ENCODE results near the gene POPDC2. TPM values are rescaled to one million over a fixed set of nuclear protein-coding genes. Genes with fewer than 3 reads are reported as not detected.

The POPDC2 gene
- total RNA-seq, 2 experiments from 2014 or later, result 3.4 to 4.5 TPM

GRCh38 chr3:119628816-119629445, 31.5 kb downstream of the POPDC2 start:
- H3K9me3 Mint-ChIP-seq, result no peaks in the 10 kb centered on the region
- peak overlapping the region; percentile 11 for H3K27ac Mint-ChIP-seq
- POLR2A ChIA-PET, result no interaction called here

GRCh38 chr3:119628390-119628789, 32.0 kb downstream of the POPDC2 start:
- H3K4me3 Mint-ChIP-seq, result no peak overlapping the region

More at GRCh38 chr3:119628816-119629445, 31.5 kb downstream of the POPDC2 start:
- H3K27me3 Mint-ChIP-seq, result peaks cover 8% of the 10 kb centered on the region
- no peak for DNase-seq
- peaks cover 22% of the 10 kb centered on the region for H3K4me1 Mint-ChIP-seq
- no peak overlapping the region for H3K4me3 Mint-ChIP-seq
- no peak for ATAC-seq (ENCODE audit: low read depth)
- H3K36me3 Mint-ChIP-seq, result peaks cover 1% of the 10 kb centered on the region

GRCh38 chr3:119627461-119627860, 32.9 kb downstream of the POPDC2 start:
- no peaks in the 10 kb centered on the region for H3K9me3 Mint-ChIP-seq
- POLR2A ChIA-PET, result interaction anchor here (0.9 kb wide), 2 partner anchors 47 kb away, joined by 3 to 4 read pairs; no protein-coding TSS in a partner anchor
- H3K27me3 Mint-ChIP-seq, result peaks cover 6% of the 10 kb centered on the region
- H3K27ac Mint-ChIP-seq, result no peak overlapping the region
- peaks cover 22% of the 10 kb centered on the region for H3K4me1 Mint-ChIP-seq
- H3K36me3 Mint-ChIP-seq, result peaks cover 1% of the 10 kb centered on the region
- H3K4me3 Mint-ChIP-seq, result peak overlapping the region; percentile 26
- ATAC-seq (ENCODE audit: low read depth) (peak; percentile 61), DNase-seq (peak; percentile 34)

More at GRCh38 chr3:119628390-119628789, 32.0 kb downstream of the POPDC2 start:
- peaks cover 1% of the 10 kb centered on the region for H3K36me3 Mint-ChIP-seq
- H3K27ac Mint-ChIP-seq, result peak overlapping the region; percentile 41
- DNase-seq (no peak), ATAC-seq (ENCODE audit: low read depth) (no peak)
- POLR2A ChIA-PET, result no interaction called here
- H3K4me1 Mint-ChIP-seq, result peaks cover 22% of the 10 kb centered on the region
- peaks cover 8% of the 10 kb centered on the region for H3K27me3 Mint-ChIP-seq
- no peaks in the 10 kb centered on the region for H3K9me3 Mint-ChIP-seq

GRCh38 chr3:119626196-119626595, 34.2 kb downstream of the POPDC2 start:
- Mint-ChIP-seq H3K36me3 (peaks cover 1% of the 10 kb centered on the region), H3K9me3 (no peaks in the 10 kb centered on the region), H3K4me3 (peak overlapping the region; percentile 14), H3K4me1 (peaks cover 22% of the 10 kb centered on the region), H3K27me3 (peaks cover 6% of the 10 kb centered on the region), H3K27ac (peak overlapping the region; percentile 18)
- POLR2A ChIA-PET, result no interaction called here
- no peak for DNase-seq
- no peak for ATAC-seq (ENCODE audit: low read depth)

- POLR2A ChIA-PET, result no interaction called here
- Mint-ChIP-seq H3K27me3 (peaks cover 9% of the 10 kb centered on the region), H3K27ac (no peak overlapping the region), H3K4me1 (peaks cover 22% of the 10 kb centered on the region), H3K36me3 (peaks cover 1% of the 10 kb centered on the region), H3K4me3 (no peak overlapping the region), H3K9me3 (no peaks in the 10 kb centered on the region)
- ATAC-seq (ENCODE audit: low read depth) (no peak), DNase-seq (no peak)
Observed at GRCh38 chr3:119625451-119626153, 34.8 kb downstream of the POPDC2 start.

- H3K27ac Mint-ChIP-seq, result no peak overlapping the region
- H3K27me3 Mint-ChIP-seq, result peaks cover 14% of the 10 kb centered on the region
- no peak for DNase-seq
- ATAC-seq (ENCODE audit: low read depth), result no peak
- POLR2A ChIA-PET, result no interaction called here
- H3K4me3 Mint-ChIP-seq, result no peak overlapping the region
- no peaks in the 10 kb centered on the region for H3K9me3 Mint-ChIP-seq
- peaks cover 22% of the 10 kb centered on the region for H3K4me1 Mint-ChIP-seq
- H3K36me3 Mint-ChIP-seq, result peaks cover 1% of the 10 kb centered on the region
Observed at GRCh38 chr3:119624002-119624720, 36.2 kb downstream of the POPDC2 start.

GRCh38 chr3:119620899-119621298, 39.5 kb downstream of the POPDC2 start:
- Mint-ChIP-seq H3K4me1 (no peaks in the 10 kb centered on the region), H3K27ac (no peak overlapping the region)

GRCh38 chr3:119619094-119619493, 41.3 kb downstream of the POPDC2 start:
- H3K27me3 Mint-ChIP-seq, result peaks cover 26% of the 10 kb centered on the region
- H3K4me3 Mint-ChIP-seq, result no peak overlapping the region
- POLR2A ChIA-PET, result no interaction called here

More at GRCh38 chr3:119620899-119621298, 39.5 kb downstream of the POPDC2 start:
- H3K9me3 Mint-ChIP-seq, result no peaks in the 10 kb centered on the region
- peaks cover 26% of the 10 kb centered on the region for H3K27me3 Mint-ChIP-seq
- ATAC-seq (ENCODE audit: low read depth) (no peak), DNase-seq (no peak)
- no peak overlapping the region for H3K4me3 Mint-ChIP-seq
- no peaks in the 10 kb centered on the region for H3K36me3 Mint-ChIP-seq
- POLR2A ChIA-PET, result no interaction called here

GRCh38 chr3:119616056-119616455, 44.3 kb downstream of the POPDC2 start:
- H3K9me3 Mint-ChIP-seq, result no peaks in the 10 kb centered on the region
- ATAC-seq (ENCODE audit: low read depth), result no peak
- peaks cover 31% of the 10 kb centered on the region for H3K27me3 Mint-ChIP-seq
- H3K4me3 Mint-ChIP-seq, result no peak overlapping the region
- DNase-seq, result no peak
- POLR2A ChIA-PET, result no interaction called here
- H3K36me3 Mint-ChIP-seq, result no peaks in the 10 kb centered on the region
- H3K4me1 Mint-ChIP-seq, result no peaks in the 10 kb centered on the region
- no peak overlapping the region for H3K27ac Mint-ChIP-seq

More at GRCh38 chr3:119619094-119619493, 41.3 kb downstream of the POPDC2 start:
- no peak overlapping the region for H3K27ac Mint-ChIP-seq
- DNase-seq (no peak), ATAC-seq (ENCODE audit: low read depth) (no peak)
- H3K36me3 Mint-ChIP-seq, result no peaks in the 10 kb centered on the region
- no peaks in the 10 kb centered on the region for H3K9me3 Mint-ChIP-seq
- no peaks in the 10 kb centered on the region for H3K4me1 Mint-ChIP-seq

GRCh38 chr3:119613872-119614271, 46.5 kb downstream of the POPDC2 start:
- Mint-ChIP-seq H3K36me3 (no peaks in the 10 kb centered on the region), H3K27me3 (peaks cover 32% of the 10 kb centered on the region), H3K4me3 (no peak overlapping the region), H3K4me1 (no peaks in the 10 kb centered on the region), H3K27ac (no peak overlapping the region), H3K9me3 (no peaks in the 10 kb centered on the region)
- DNase-seq (no peak), ATAC-seq (ENCODE audit: low read depth) (no peak)
- POLR2A ChIA-PET, result no interaction called here

GRCh38 chr3:119613201-119613600, 47.2 kb downstream of the POPDC2 start:
- no peak for DNase-seq
- H3K4me1 Mint-ChIP-seq, result no peaks in the 10 kb centered on the region
- H3K9me3 Mint-ChIP-seq, result no peaks in the 10 kb centered on the region
- peaks cover 27% of the 10 kb centered on the region for H3K27me3 Mint-ChIP-seq
- no peaks in the 10 kb centered on the region for H3K36me3 Mint-ChIP-seq
- POLR2A ChIA-PET, result no interaction called here
- no peak overlapping the region for H3K27ac Mint-ChIP-seq
- no peak overlapping the region for H3K4me3 Mint-ChIP-seq
- ATAC-seq (ENCODE audit: low read depth), result no peak

- Mint-ChIP-seq H3K27me3 (peaks cover 30% of the 10 kb centered on the region), H3K27ac (no peak overlapping the region), H3K4me1 (peaks cover 1% of the 10 kb centered on the region), H3K36me3 (no peaks in the 10 kb centered on the region), H3K9me3 (no peaks in the 10 kb centered on the region), H3K4me3 (no peak overlapping the region)
- ATAC-seq (ENCODE audit: low read depth) (no peak), DNase-seq (no peak)
- POLR2A ChIA-PET, result no interaction called here
Observed at GRCh38 chr3:119611664-119612063, 48.7 kb downstream of the POPDC2 start.

GRCh38 chr3:119609301-119609700, 51.1 kb downstream of the POPDC2 start:
- ATAC-seq (ENCODE audit: low read depth) (no peak), DNase-seq (no peak)
- Mint-ChIP-seq H3K27me3 (peaks cover 29% of the 10 kb centered on the region), H3K36me3 (no peaks in the 10 kb centered on the region), H3K9me3 (no peaks in the 10 kb centered on the region), H3K4me3 (no peak overlapping the region), H3K27ac (no peak overlapping the region), H3K4me1 (peaks cover 7% of the 10 kb centered on the region)
- POLR2A ChIA-PET, result no interaction called here

Measured in activated naive CD8-positive, alpha-beta T cell treated with anti-CD3 and anti-CD28 coated beads, Interleukin-2, amount 10 ng/mL, durations not matched to agents 7 days and 5 days (primary cell).